Mesodermal cell (in vitro differentiated cells): ENCODE measurements around the gene THAP8.

Source experiments
- H3K27ac ChIP-seq: 2 replicates; pipeline ENCODE4 v1.7.0; 2013; ENCODE audit warnings: mild to moderate bottlenecking, low read depth, low read length, moderate library complexity; ENCODE audit not compliant: severe bottlenecking
- H3K36me3 ChIP-seq: 2 replicates; pipeline ENCODE4 v1.7.1; 2013; ENCODE audit warnings: mild to moderate bottlenecking, low read length, moderate library complexity; ENCODE audit not compliant: control insufficient read depth, insufficient read depth
- H3K4me1 ChIP-seq: one replicate; pipeline ENCODE4 v1.7.1; 2013; ENCODE audit warnings: mild to moderate bottlenecking, low read length; ENCODE audit not compliant: insufficient read depth, control insufficient read depth, poor library complexity, severe bottlenecking
- H3K4me3 ChIP-seq: 2 replicates; pipeline ENCODE4 v1.7.0; 2013; ENCODE audit warnings: low read length, control low read depth, mild to moderate bottlenecking; ENCODE audit not compliant: insufficient read depth, poor library complexity, severe bottlenecking; ENCODE audit errors: extremely low read depth
- H3K9me3 ChIP-seq: 2 replicates; pipeline ENCODE4 v1.7.1; 2013; ENCODE audit warnings: mild to moderate bottlenecking, low read length, moderate library complexity; ENCODE audit not compliant: control insufficient read depth
- WGBS, 2 experiments: methylation state at CpG; one replicate each; pipeline ENCODE4 v1.1.5; 2013; ENCODE audit warnings: missing lambda C conversion rate in 2 of 2; ENCODE audit not compliant: insufficient coverage in 2 of 2; 5-methylcytosine and 5-hydroxymethylcytosine counted together

Gene THAP8

DNA sequence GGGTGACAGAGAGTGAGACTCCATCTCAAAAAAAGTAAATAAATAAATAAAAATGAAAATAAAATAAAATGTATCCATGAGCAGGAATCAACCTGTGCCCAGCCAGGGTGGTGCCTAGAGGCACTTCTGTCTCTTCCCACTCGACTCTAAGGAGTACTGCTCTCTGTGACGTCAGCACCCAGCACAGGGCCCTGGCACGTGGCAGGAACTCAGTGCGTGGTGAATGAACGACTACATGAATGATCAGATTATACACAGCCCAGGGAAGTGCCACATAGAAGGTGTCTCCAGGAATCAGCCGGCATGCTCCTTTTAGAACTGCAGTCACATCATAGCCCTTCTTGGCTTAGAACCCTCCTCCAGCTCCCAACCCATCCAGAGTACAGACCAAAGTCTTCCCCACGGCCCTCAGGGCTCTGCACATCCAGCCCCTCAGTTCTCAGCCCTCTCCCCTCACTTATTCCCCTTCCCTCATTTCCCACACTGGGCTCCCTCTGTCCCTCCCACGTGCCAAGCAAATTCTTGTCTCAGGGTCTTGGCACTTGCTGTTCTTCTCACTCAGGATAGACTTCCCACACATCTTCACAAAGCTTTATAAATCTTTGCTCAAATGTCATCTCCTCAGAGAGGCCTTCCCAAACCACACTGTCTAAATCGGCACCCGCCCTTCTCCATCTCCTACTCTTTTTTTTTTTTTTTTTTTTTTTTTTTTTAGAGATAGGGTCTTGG is 25.6 kb downstream of the THAP8 start:
- Histone ChIP-seq H3K36me3 (peaks cover 41% of the 10 kb centered on the region), H3K27ac (no peak overlapping the region), H3K4me1 (peaks cover 4% of the 10 kb centered on the region), H3K9me3 (no peaks in the 10 kb centered on the region), H3K4me3 (no peak overlapping the region)
- WGBS, 2 experiments = 87% methylated on average over 7 to 8 of the region's 10 CpGs

- peaks cover under 1% of the 10 kb centered on the region for H3K4me1 ChIP-seq
- H3K36me3 ChIP-seq = peaks cover 45% of the 10 kb centered on the region
- 95% methylated on average over 6 of the region's 6 CpGs for WGBS, 2 experiments
- no peak overlapping the region for H3K4me3 ChIP-seq
- no peaks in the 10 kb centered on the region for H3K9me3 ChIP-seq
- no peak overlapping the region for H3K27ac ChIP-seq
Measured at GRCh38 chr19:36027696-36028095, 26.4 kb downstream of the THAP8 start.

DNA sequence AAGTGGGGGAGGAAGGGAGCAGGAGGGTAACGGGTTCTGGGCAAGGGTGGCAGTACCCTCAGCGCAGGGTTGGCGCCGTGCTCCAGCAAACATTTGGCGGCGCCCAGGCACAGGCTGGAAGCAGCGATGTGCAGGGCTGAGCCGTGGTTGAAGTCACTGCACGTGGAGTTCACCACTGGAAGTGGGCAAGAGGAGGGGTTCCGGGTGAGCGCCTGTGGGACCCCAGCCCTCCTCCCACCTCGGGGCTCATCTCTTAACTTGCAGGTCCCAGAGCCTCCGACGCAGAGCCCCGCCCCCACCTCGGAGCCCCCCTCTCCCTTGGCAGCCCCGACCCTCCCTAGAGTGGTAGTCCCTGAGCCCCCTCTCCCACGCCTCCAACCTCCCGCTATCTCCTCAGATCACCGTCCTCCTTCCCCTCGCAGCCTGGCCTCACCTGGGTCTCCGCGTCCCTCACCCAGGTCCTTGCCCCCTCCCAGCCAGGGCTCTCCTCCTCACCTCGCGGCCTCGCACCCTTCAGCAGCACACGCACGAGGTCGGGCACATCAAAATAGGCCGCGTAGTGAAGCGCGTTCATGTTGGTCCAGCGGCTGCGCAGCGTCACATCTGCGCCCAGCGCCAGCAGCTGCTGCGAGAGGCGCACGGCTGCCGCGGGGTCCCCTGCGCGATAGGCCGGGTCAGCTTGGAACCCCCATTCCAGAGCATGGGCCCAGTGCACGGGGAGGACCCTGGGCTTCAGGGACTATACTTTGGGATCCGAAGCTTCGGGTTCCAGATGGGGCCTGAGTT is 27.8 kb downstream of the THAP8 start:
- peaks cover 57% of the 10 kb centered on the region for H3K36me3 ChIP-seq

DNA sequence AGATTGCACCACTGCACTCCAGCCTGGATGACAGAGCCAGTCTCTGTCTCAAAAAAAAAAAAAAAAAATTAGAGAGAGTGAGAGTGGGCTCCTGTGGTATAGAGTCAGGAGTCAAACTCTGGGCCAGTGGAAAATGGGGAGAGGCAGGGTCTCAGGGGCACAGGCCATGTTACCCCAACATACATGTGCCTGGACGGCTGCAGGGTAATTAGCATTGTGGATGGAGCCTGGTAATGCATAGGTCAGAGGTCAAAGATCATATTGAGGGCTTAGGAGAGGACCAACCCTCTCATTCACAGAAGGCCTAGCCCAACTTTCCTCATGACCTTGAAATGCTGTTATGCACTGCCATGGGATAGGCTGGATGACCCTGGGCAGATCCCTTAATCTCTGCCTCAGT is 28.5 kb downstream of the THAP8 start:
- no peaks in the 10 kb centered on the region for H3K9me3 ChIP-seq
- no peak overlapping the region for H3K27ac ChIP-seq
- H3K4me1 ChIP-seq = no peaks in the 10 kb centered on the region
- H3K36me3 ChIP-seq = peaks cover 60% of the 10 kb centered on the region
- WGBS, 2 experiments = 80% methylated on average over 1 of the region's 1 CpG; no CpG with 5 or more reads in 1 of the 2 experiments
- no peak overlapping the region for H3K4me3 ChIP-seq

More for the DNA sequence above, 27.8 kb downstream of the THAP8 start:
- 94 to 97% methylated on average over 44 to 48 of the region's 49 CpGs for WGBS, 2 experiments
- Histone ChIP-seq H3K4me1 (no peaks in the 10 kb centered on the region), H3K4me3 (no peak overlapping the region), H3K9me3 (no peaks in the 10 kb centered on the region), H3K27ac (no peak overlapping the region)

DNA sequence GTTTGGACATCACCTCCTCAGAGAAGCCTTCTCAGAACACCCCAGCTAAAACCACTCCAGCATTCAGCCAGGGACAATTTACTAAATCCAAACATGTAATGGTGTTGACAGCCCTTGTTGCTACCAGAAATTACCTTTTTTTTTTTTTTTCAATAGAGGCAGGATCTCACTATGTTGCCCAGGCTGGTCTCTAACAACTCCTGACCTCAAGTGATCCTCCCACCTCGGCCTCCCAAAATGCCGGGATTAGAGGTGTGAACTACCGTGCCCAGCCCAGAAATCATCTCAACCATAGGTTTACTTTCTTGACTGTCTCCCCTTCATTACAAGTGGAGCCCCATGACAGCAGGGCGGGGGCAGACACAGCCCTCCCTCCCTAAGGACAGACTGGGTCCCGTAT is 30.7 kb downstream of the THAP8 start:
- Histone ChIP-seq H3K36me3 (peaks cover 68% of the 10 kb centered on the region), H3K4me1 (no peaks in the 10 kb centered on the region), H3K4me3 (no peak overlapping the region), H3K27ac (no peak overlapping the region), H3K9me3 (no peaks in the 10 kb centered on the region)
- 88 to 93% methylated on average over 5 of the region's 5 CpGs for WGBS, 2 experiments

- H3K27ac ChIP-seq = no peak overlapping the region
- H3K4me1 ChIP-seq = peaks cover 3% of the 10 kb centered on the region
- WGBS, 2 experiments = 96 to 97% methylated on average over 16 to 20 of the region's 22 CpGs
- peaks cover 63% of the 10 kb centered on the region for H3K36me3 ChIP-seq
- H3K4me3 ChIP-seq = no peak overlapping the region
- H3K9me3 ChIP-seq = no peaks in the 10 kb centered on the region
Measured at GRCh38 chr19:36019061-36019670, 34.9 kb downstream of the THAP8 start.

DNA sequence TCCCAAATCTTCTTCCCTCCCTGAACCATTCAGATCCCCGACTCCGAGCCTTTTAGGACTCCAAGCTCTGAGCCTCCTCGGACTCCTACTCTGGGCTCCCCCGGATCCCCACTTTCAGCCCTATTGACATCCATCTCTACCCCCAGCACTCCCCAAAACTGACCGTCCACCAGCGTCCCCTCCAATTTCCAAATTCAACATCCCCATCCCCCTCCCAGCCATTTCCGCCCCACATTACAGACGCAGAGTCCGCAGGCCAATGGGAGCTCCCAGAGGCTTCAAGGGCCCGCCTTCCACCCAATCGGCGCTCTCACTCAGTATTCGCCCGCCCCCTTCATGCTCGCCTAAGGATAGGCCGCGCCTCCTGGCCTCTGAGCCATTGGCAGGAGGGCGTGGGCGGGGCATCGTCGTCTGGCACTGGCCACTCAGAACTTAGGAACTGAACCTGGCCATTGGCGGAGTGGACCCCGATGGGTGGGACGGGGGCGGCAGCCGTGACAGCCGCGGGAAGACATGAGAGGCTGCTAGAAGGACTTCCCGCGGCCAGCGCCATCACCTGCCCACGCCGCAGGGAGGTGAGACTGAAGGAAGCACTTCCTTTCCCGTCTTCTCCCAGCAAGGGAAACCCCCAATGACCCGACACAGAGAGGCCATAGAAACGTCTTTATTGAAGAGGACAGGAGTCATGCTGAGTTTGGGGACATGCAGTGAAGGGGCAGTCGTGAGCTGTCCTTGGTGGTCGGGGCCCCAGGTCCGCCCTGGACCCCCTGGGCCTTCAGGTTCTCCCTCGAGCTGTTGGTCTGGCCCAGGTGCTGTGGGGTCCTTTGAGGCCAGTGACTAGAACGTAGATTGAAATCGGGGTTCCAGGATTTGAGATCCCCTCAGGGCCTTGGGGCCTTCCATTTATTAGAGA is 39.8 kb downstream of the THAP8 start, which contains the start of gene ALKBH6:
ALKBH6 (minus strand) TSS at position 202 of the 913 bp plus-strand sequence. CDS start 816 bp downstream, outside the sequence.
- Histone ChIP-seq H3K27ac (no peak within 1 kb of the TSS), H3K9me3 (no peaks in the 10 kb centered on the region), H3K4me3 (peak within 1 kb of the TSS; percentile 88), H3K4me1 (peaks cover 8% of the 10 kb centered on the region), H3K36me3 (peaks cover 27% of the 10 kb centered on the region)
- WGBS, 2 experiments = 1 to 4% methylated on average over 29 to 40 of the region's 42 CpGs

- H3K4me1 ChIP-seq = peaks cover 8% of the 10 kb centered on the region
- peak overlapping the region; percentile 88 for H3K4me3 ChIP-seq
- H3K9me3 ChIP-seq = no peaks in the 10 kb centered on the region
- H3K36me3 ChIP-seq = peaks cover 19% of the 10 kb centered on the region
- WGBS, 2 experiments = 19 to 36% methylated on average over 12 to 13 of the region's 15 CpGs
- H3K27ac ChIP-seq = no peak overlapping the region
Measured at GRCh38 chr19:36013280-36014011, 40.6 kb downstream of the THAP8 start.

DNA sequence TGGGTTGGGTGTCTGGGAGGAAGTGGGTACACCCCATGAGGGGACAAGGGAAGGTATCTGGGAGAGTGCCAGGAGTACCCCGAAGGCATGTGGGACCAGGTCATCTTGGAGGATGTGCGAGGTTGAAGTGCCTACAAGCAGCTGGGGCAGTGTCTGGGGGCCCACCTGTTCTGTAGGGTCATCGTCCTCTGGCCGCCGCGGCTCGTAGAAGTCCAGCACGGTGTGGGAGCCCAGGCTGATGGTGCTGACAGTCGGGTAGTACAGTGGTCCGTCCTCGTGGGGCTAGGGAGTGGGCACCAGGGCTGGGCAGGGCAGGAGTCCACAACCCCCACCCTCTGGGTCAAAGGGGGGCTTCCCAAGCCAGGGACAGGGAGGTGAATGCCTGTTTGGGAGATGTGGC is 43.7 kb downstream of the THAP8 start:
- WGBS, 2 experiments = 95 to 96% methylated on average over 4 to 11 of the region's 11 CpGs
- no peak overlapping the region for H3K27ac ChIP-seq
- H3K4me1 ChIP-seq = peaks cover 8% of the 10 kb centered on the region
- H3K4me3 ChIP-seq = no peak overlapping the region
- no peaks in the 10 kb centered on the region for H3K36me3 ChIP-seq
- H3K9me3 ChIP-seq = no peaks in the 10 kb centered on the region
